Lower leg skin (tissue), 4 donors: ENCODE results near the gene TBC1D22A. TPM values are rescaled to one million over a fixed set of nuclear protein-coding genes. Genes with fewer than 3 reads are reported as not detected.

Experiments used
- DNase-seq, 2 donors: peaks; one replicate each; pipeline ENCODE4 v3.0.0-alpha.2; 2019; ENCODE audit warnings: low spot score in 2 of 2
- H3K4me3 ChIP-seq: fragments of 200-600 bp; sonication (generic); 2 replicates; pipeline ENCODE4 v1.5.1; 2017; ENCODE audit warnings: mild to moderate bottlenecking, low read depth; ENCODE audit not compliant: poor library complexity, severe bottlenecking
- CTCF ChIP-seq, 3 donors: fragments of 450-650 bp; IDR thresholded peaks; one replicate each; pipeline ENCODE4 v1.5.1; 2016; ENCODE audit warnings: antibody characterized with exemption in 3 of 3, mild to moderate bottlenecking in 3 of 3, moderate library complexity in 2 of 3
- POLR2A ChIP-seq, 2 donors: fragments of 450-650 bp; IDR thresholded peaks; one replicate each; pipeline ENCODE4 v1.6.1; 2016 to 2017; ENCODE audit warnings: antibody characterized with exemption in 2 of 2, mild to moderate bottlenecking in 1 of 2, moderate library complexity in 1 of 2
- WGBS, 2 donors: methylation state at CpG; one replicate each; pipeline ENCODE4 v1.1.5; 2018; 5-methylcytosine and 5-hydroxymethylcytosine counted together
- intact Hi-C: fragments of 100-400 bp; cut with DNase I; formaldehyde crosslinking; loops from one replicate; pipeline ENCODE4 v1.15.0; 2023; ENCODE audit warnings: low total_unique reads
- total RNA-seq, 4 donors: library from RNA; depleted of rRNA; stranded (reverse); fragments of >200 nt; gene quantifications; one replicate each; pipeline ENCODE4 v1.1.0, GENCODE V29; 2016

Gene TBC1D22A
- total RNA-seq, 4 donors from 2014 or later = 21.8 to 32.3 (median 31.6) TPM

GRCh38 chr22:47207846-47208554, 445.6 kb downstream of the TBC1D22A start:
- intact Hi-C loops = no loop called here
- 87 to 91% methylated on average over 12 of the region's 12 CpGs for WGBS, 2 donors
- DNase-seq = peak in 1 of 2 donors; percentile 73
- TF ChIP-seq CTCF (IDR thresholded peaks at IDR 0.05) (no peak), POLR2A (IDR thresholded peaks at IDR 0.05) (no peak)
- no peak overlapping the region for H3K4me3 ChIP-seq

DNA sequence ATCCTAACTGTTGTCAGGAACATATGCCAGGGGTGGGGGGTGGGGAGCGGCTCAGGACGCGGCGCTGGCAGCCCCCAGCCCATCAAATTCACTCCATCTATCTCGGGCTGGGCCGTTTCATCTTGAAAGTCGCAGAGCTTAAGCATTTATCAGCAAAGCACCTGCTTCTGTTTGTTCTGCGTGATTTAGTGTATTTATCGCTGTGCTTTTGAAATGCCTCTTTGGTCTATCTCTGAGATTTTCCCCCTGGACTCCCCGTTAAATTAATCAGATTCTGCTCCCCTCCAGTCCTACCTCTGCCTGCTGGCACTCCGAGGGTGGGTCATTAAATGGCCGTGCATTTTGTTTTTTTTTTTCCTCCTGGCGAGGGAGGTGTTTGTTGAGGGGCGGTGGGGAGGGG, 446.2 kb downstream of the TBC1D22A start:
- no peak for DNase-seq
- no peak overlapping the region for H3K4me3 ChIP-seq
- no peak for TF ChIP-seq CTCF (IDR thresholded peaks at IDR 0.05)
- no peak for TF ChIP-seq POLR2A (IDR thresholded peaks at IDR 0.05)
- WGBS, 2 donors = 81 to 82% methylated on average over 14 of the region's 14 CpGs
- intact Hi-C loops = no loop called here

GRCh38 chr22:47209040-47209514, 446.6 kb downstream of the TBC1D22A start:
- TF ChIP-seq CTCF (IDR thresholded peaks at IDR 0.05) (no peak), POLR2A (IDR thresholded peaks at IDR 0.05) (no peak)
- intact Hi-C loops = no loop called here
- 84 to 89% methylated on average over 12 of the region's 12 CpGs for WGBS, 2 donors
- no peak overlapping the region for H3K4me3 ChIP-seq
- peak; percentile 7 to 77 for DNase-seq

DNA sequence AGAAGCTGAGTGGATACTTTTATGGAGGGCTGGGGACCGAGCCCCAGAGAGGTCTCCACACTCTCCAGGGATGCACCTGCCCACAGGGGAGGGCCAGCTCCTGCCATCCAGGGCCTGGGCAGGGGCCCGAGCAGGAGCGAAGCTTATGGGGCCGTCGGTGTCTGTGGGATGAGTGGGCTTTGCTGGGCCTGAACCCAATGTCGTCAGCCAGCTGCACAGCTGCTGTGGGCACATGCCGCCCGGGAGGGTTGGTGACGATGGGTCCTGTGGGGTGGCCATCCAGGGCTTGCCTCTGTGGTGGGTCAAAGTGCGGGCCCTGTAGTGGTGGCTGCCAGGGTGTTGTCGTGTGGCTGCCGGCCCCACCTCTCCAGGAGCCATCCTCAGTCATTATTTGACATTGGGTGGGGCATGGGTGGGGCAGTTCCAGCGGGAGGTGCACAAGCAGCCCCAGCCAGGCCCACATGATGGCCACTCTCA, 447.1 kb downstream of the TBC1D22A start:
- DNase-seq = peak; percentile 9 to 82
- TF ChIP-seq POLR2A (IDR thresholded peaks at IDR 0.05) = no peak
- TF ChIP-seq CTCF (IDR thresholded peaks at IDR 0.05) = no peak
- H3K4me3 ChIP-seq = no peak overlapping the region
- intact Hi-C loops = no loop called here
- WGBS, 2 donors = 79 to 80% methylated on average over 6 to 12 of the region's 13 CpGs

- intact Hi-C loops = no loop called here
- TF ChIP-seq POLR2A (IDR thresholded peaks at IDR 0.05) (no peak), CTCF (IDR thresholded peaks at IDR 0.05) (no peak)
- WGBS, 2 donors = 94% methylated on average over 19 of the region's 19 CpGs
- peak in 1 of 2 donors; percentile 72 for DNase-seq
- H3K4me3 ChIP-seq = no peak overlapping the region
Observed at GRCh38 chr22:47210112-47210657, 447.7 kb downstream of the TBC1D22A start.
